H4 (cell line): Measurements from ENCODE around the gene CCPG1. TPM values are rescaled to one million over a fixed set of nuclear protein-coding genes. Genes with fewer than 3 reads are reported as not detected.

Experiments
- DNase-seq: peaks from one replicate; pipeline ENCODE4 v3.0.0-alpha.2; 2015; ENCODE audit warnings: low spot score
- total RNA-seq: library from RNA; depleted of rRNA; stranded (reverse); fragments of >200 nt; shearing (Covaris generic); gene quantifications from 2 replicates; pipeline ENCODE4 v1.2.3, GENCODE V29; 2014

Gene CCPG1
- total RNA-seq, 1 experiment from 2014 or later, result 90.7 TPM

DNA sequence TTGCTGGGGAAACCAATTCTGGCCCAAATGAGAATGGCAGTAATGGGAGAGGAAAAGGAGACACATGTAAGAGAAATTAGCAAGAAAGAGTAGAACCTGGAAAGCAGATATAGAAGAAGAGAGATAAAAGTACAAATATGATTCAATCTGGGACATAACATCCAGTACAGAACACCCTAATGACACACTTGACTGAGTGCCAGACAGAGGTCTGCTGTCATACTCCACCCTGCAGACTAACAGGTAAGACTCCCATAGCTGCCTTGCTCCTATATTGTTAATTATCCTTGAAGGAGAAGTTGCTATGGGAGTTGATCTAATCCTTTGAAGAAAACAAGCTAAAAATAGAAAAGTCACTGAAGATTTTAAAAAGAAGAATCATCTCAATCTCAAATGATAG lies 21.1 kb downstream of the CCPG1 start:
- no peak for DNase-seq

DNA sequence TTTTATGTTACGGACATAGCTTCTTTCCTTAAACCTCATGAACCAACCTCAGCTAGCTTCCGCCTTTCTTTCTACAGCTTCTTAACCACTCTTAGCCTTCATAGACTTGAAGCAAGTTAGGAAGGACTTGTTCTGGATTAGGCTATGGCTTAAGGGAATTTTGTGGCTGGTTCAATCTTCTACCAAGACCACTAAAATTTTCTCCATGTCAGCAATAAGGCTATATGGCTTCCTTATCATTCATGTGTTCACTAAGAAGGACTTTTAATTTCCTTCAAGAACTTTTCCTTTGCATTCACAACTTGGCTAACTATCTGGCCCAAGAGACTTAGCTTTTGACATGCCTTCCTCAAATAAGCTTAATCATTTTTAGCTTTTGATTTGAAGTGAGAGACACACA lies 24.5 kb downstream of the CCPG1 start:
- no peak for DNase-seq

DNA sequence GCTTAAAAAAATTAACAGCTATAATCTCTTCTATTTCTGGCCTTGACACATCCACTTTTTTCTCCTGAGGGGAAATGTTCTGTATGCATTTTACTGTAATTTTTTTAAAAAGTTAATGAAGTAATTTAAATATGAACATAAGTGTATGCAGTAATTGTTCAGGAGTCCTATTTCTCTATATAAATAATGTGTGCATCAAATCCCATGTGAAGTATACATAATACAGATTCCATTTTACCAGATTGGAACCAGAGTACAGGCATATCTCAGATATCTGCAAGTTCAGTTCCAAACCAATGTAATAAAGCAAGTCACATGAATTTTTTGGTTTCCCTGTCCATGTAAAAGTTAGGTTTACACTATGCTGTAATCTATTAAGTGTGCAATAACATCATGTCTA lies 26.6 kb downstream of the CCPG1 start:
- no peak for DNase-seq

DNA sequence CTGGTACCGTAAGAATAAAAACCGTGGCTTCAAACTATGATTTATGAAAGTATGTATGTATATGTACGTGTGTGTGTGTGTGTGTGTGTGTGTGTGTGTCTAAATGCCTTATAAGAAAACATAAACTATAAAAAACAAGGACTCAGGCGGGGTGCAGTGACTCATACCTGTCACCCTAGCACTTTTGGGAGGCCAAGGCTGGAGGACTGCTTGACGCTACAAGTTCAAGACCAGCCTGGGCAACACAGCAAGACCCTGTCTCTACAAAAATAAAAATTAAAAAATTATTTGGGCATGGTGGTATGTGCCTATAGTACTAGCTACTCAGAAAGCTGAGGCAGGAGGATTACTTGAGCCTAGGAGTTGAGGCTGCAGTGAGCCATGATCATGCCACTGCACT lies 29.1 kb downstream of the CCPG1 start:
- no peak for DNase-seq

DNA sequence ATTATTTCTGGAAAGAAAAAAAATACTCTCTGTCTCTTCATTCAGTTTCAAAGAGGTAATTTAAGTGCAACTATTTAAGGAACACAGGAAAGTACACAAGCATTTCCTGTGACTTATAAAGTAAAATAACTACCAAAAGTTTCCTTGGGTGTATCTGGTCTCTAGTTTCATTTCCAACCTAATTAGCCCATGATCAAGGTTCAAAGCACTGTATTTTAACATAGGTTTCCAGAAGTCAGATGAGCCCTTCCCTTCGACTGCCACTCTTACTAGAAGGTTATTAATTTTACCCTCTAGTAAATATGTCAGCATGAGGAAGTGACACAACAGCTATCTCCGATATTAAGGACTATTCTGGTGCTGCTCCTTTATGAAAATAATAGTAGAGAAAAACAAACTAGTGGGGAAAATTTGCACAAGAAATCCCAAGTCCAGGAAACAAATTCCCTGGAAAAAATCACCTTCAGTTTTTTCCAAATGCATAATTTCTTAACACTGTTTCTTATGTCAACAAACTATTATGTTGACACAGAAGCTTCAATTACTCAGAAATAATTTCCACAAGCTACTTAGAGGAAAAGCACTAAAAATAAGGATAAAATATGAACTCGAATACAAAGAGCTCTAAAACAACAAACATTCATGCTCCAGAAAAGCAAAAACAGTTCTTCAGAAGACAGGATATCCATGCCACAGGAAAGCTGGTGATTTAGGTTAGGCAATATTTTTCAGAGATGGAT lies 35.3 kb downstream of the CCPG1 start:
- no peak for DNase-seq

DNA sequence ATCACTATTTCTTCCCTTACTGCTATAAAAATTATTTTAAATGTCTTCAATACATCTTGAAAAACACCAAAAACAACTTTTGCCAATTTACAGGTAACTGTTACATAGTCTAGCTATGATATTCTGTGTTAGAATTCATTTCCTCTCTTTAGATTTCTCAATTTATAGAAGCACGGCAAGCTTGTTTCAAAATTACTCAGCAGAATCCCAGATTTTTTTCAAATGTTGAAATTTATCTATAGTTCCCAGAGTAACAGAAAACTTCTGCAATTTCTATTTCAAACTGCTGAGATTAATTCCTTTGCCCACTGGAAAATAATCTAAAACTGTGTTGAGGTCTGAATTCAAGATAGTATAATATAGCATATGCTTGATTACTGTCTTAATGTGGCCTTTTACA lies 41.2 kb downstream of the CCPG1 start:
- DNase-seq, result no peak

DNA sequence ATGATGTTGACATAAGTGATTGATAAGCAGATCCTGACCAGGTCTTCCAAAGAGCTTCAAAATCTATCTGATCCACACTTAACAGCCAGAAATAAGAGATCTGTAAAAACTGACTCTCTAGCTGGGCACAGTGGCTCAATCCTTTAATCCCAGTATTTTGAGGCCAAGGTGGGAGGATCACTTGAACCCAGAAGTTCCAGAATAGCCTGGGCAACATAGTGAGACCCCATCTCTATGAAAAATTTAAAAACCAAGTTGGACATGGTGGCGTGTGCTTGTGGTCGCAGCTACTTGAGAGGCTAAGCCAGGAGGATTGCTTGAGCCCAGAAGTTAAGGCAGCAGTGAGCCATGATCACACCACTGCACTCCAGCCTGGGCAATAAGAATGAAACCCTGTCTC lies 45.5 kb downstream of the CCPG1 start:
- no peak for DNase-seq

DNA sequence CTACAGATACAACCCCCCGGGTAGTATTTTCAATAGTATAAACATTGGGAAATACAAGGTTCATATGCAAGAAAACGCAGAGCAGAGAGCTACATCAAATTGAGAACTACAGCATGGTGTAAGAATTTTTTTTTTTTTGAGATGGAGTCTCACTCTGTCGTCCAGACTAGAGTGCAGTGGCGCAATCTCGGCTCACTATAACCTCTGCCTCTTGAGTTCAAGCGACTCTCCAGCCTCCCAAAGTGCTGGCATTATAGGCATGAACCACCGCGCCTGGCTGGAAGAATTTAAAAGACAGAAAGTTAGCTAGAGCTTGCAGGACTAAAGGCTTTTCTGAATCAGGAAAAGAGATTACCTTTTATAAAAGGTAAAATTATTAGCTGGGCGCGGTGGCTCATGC lies 47.1 kb downstream of the CCPG1 start:
- DNase-seq, result no peak

DNA sequence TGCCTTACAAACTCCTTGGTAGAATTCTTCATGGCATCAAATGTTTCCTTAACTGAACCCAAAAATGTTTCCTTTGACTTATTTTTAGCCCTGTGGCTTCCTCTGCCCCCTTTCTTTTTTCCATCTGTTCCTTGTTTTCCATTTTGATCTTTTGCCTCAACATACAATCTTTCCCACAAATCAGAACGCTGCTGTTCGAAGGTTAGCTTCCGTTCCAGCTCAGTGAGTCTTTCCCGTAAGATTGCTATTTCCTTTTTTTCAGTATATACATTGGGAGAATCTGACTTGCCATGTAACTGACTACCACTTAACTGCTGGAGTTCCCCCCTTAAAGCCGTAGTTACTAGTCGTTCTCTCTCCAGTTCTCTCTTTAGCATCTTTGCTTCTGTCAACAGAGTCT lies 47.9 kb downstream of the CCPG1 start:
- no peak for DNase-seq

DNA sequence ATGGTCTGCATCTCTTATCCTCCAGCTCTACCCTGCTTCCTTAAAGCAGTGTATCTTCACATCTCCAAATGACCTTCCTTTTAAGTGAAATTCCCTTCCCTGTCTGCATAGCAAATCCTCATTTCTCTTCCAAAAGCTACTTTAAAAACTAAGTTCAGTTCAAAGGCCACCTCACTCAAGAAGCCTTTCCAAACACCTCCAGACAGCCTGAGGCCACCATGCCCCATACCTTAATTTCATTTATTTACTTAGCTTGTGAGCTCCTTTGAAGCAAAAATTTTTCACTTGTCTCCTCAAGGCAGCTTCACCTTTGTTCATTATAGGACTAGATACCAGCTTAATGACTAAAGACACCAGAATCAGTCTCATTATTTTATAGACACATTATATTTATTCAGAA lies 49.7 kb downstream of the CCPG1 start:
- DNase-seq, result no peak

DNA sequence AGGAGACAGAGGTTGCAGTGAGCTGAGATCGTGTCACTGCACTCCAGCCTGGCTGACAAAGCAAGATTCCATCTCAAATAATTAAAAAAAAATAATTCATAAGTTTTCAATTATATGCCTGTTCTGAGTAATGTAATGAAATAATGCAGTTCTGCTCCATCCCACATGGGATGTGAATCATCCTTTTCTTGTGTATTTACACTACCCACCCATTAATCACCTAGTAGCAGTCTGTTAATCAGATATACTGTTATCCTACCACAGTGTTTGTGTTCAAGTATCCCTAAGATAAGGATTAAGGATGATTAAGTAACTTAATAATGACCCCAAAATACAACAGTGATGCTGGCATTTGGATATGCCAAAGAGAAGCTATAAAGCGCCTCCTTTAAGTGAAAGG lies 50.4 kb downstream of the CCPG1 start:
- peak; percentile 23 for DNase-seq

DNA sequence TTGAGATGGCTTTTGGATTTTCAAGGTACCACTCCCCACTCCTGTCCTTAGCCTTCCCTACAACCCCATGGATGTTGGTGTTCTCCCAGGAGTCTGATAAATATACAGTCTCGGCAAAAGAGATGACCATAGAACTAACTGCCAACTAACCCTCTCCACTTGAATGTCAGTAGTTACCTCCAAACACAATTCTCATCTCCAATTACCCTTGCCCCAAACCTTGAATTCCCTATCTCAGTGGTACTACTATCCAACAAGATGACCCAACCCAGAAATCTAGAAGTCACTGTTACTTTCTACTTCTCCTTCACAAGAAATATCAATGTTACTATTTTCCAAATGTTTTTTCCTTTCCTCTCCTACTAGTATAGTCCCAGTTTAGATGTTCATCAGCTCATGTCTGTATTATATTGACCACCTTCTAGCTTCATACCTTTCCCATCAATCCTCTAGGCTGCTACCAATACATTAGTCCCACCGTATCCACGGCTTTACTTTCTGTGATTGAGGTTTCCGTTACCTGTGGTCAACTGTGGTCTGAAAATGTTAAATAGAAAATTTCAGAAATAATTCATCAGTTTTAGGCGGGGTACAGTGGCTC lies 51.1 kb downstream of the CCPG1 start:
- no peak for DNase-seq

DNA sequence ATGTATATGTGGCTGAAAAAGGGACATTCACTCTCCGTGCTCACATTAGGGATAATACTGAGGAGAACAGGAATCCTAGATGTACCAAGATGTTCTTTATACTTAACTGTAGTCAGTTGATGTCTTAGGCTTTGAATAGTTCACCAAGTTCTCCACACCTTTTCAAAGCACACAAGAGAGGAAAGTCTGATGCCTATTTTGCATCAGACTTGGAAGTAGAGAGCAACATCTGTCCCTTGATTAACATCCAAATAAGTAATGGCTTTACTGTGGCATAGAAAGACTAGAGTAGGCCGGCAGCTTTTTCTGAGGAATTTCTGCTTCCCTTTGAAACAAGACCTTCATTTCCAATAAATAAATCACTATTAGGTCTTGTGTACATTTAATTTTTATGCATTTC lies 55.1 kb downstream of the CCPG1 start:
- no peak for DNase-seq

DNA sequence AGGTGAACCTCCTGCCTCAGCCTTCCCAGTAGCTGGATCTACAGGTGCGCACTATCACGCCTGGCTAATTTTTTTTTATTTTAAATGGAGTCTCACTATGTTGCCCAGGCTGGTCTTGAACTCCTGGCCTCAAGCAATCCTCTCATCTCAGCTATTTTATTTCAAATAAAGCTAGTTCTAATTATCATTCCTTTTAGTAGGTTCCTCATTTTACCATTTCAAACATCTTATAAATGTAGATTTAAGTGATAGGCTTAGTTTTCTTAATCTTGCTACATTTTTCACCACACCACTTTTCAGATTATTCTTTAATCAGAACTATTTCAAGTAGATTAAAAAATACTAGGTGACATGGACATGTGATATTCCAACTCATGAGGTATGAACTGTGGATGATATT lies 58.9 kb downstream of the CCPG1 start:
- DNase-seq, result no peak

DNA sequence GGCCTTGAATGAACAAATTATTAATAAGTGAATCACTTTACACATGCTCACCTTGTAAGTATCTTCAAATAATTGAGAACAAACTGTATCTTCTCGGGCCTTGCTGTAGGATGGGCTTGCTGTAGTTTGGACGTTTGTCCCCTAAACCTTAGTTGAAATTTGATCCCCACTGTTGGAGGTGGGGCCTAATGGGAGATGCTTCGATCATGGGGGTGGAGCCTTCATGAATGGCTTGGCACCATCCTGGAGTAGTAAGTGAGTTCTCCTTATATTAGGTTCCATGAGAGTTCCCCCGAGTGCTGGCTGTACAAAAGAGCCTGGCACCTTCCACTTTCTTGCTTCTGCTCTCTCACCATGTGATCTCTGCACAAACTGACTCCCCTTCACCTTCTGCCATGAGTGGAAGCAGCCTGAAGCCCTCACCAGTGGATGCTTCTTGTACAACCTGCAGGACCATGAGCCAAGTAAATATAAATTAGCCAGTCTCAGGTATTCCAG lies 59.8 kb downstream of the CCPG1 start:
- no peak for DNase-seq

DNA sequence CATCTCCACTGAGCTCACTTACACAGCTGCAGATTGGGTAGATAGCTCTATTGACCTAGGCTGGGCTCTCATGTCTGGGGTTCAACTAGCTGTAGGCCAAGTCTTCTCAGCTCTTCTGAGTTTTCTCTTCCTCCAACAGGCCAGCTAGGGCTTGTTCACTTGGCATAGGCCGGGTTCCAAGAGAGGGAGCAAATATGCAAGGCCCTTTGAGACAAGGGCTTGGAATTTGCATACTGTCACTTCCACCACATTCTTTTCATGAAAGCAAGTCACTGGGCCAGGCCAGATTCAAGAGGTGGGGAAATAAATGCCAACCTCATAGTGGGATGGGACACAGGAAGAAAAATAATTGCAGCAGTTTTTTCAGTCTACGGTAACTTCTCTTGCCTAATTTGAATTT lies 64.0 kb downstream of the CCPG1 start:
- no peak for DNase-seq

DNA sequence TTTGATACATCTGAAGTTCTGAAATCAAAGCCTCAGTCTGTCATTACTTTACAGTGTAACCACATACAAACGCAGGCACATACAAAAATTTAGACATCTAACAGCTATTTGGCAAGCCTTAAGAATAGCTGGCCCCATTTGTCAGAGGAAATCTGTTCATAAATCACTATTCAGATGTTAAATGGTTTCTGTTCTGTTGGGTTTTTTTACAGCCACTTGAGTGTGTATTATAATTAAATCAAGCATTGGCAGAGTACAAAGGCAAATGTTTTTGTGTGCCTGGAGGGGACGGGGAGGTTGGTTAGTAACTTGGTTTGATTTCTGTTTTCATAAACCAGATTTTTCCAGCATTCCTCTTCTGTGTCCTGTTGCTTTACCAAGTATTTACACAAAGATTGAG lies 65.0 kb downstream of the CCPG1 start:
- DNase-seq, result no peak

DNA sequence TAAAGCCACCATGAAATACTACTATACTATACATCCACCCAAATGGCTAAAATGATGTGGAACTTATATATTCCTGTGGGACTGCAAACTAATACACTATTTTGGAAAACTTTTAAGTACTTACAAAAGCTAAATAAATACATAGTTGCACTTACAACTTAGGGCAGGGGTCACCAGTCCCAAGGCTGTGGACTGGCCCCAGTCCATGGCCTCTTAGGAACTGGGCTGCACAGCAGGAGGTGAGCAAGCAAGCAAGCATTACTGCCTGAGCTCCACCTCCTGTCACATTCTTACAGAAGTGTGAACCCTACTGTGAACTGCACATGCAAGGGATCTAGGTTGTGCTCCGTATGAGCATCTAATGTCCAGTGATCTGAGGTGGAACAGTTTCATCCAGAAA lies 71.0 kb downstream of the CCPG1 start:
- no peak for DNase-seq

DNA sequence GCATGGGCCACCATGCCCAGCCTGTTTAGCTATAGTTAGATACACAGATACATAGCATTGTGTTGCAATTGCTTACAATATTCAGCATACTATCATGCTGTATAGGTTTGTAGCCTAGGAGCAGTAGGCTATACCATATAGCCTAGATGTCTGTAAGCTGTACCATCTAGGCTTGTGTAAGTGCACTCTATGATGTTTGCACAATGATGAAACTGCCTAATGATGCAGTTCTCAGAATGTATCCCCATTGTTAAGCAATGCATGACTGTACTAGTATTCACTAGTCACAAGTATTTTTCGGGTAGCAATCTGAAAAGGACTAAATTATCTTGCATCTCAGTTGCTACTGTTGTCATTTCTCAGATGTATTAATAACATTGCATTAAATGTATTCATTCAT lies 73.2 kb downstream of the CCPG1 start:
- no peak for DNase-seq

DNA sequence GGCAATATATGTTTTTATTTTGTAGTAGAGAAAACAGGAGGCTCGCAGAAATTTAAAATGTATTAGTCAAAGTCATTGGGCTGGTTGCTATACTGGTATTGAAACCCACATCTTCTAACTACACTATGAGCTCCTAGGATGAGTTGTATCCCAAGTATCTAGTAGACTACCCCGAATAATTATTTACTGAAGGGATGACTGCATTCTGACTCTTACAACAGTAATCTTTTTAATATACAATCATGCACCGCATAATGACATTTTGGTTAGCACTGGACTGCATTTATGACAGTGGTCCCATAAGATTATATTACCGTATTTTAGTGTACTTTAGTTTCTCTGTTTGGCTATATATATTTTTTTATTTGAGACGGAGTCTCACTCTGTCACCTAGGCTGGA lies 73.8 kb downstream of the CCPG1 start:
- no peak for DNase-seq

DNA sequence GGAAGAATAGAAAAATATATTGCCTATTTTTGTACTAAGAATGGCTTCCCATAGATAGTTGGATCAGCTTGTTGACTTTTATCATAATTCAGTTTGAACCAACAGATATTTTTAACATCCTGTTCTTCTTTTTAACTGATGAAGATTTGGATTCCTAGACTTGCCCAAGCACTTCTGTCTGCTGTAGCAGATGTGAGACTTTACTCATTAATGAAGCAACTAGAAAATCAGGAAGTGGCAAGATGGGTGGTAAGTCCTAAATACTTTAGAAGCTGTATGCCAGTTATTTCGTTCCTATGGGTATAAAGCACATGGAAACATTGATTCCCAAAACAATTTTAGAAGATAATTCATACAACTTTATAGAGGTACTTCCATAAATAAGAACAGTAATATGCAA lies 80.8 kb downstream of the CCPG1 start:
- DNase-seq, result no peak

DNA sequence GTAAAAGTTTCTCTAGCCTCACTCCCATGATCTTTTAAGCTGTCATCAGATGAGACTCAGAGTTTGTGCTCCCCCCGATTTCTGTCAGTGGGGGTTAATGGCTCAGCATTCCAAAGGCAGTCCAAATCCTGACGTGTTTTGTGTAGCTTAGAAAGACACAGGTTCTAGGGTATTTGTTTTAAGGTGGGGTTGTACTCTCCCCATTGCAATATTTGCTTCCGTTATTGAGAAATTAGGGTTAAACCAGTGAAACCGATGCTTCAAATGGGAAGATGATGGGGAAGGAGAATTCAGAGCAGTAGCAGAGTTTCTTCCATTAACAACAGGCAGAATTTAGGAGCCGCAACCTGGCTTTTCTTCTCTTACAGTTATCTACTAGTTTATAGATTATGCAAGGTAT lies 85.7 kb downstream of the CCPG1 start:
- DNase-seq, result no peak

DNA sequence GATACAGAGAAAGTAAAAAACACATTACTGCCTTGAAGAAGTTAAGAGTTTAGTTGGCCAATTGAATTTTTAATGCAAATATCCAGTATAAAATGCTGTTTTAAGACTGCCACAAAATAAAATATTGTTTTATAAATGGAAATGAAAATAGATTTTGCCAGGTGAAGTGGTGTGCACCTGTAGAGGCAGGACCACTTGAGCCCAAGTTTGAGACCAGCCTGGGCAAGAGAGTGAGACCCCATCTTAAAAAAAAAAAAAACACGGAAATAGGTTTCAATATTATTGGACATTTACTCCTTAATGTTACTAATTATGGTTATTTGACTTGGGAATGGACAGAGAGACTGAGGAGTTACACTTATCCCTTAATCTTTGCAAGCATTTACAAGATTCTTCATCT lies 87.2 kb downstream of the CCPG1 start:
- DNase-seq, result no peak

DNA sequence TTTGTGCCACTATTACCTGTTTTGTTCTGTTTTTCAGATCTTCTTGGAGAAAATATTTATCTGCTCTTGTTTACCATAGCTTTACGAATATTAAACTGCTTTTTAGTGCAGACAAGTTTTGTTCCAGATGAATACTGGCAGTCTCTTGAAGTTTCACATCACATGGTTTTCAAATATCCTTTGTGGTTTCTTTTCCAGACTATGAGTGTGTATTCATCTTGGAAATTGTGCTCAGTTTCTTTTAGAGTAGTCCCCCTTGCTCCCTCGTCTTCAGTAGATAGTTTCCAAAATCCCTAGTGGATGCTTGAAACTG lies 88.0 kb downstream of the CCPG1 start:
- no peak for DNase-seq
